Breast epithelium (tissue), 3 donors: Measurements from ENCODE around the gene SYT1.

Experiments
- POLR2A ChIP-seq: fragments of 450-650 bp; IDR thresholded peaks from one replicate; pipeline ENCODE4 v1.6.1; 2016; ENCODE audit warnings: antibody characterized with exemption, mild to moderate bottlenecking, moderate library complexity
- TF ChIP-seq, protein P1 (sequence below), 3 donors: fragments of 450-650 bp; IDR thresholded peaks; one replicate each; pipeline ENCODE4 v1.5.1; 2016 to 2017; ENCODE audit warnings: antibody characterized with exemption in 3 of 3, mild to moderate bottlenecking in 3 of 3, moderate library complexity in 3 of 3

DNA sequence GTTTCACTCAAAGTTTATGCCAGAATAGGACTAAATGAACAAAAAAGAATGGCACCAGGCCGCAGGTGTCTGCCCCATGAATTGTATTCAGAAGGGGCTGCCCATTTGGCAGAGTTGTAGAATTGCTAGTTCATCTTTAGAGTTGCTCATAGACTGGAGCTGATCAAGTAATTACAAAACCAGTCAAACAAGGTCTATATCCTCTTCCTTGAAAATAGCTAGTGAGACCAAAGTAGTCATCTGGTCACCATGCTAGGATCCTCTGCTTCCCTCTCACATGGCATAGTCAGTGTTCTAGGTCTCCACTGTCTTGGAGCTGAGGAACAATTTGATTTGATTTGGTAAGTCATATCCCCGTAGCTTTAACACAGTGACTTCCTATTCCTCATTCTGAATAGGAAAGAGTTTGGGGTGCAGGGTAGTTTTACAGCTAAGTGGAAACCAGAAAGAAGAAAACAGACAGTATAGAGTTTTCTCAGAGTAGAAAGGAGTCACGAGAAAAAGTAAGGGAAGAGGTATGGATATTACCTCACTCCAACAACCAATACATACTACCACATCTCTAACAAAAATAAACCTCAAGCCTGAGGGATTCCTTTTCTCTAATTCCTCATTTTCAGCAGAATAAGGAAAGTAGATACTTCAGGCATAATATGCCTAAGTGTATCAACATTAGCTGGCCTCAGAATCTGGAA lies 574.1 kb downstream of the SYT1 start:
- TF ChIP-seq, protein P1, sequence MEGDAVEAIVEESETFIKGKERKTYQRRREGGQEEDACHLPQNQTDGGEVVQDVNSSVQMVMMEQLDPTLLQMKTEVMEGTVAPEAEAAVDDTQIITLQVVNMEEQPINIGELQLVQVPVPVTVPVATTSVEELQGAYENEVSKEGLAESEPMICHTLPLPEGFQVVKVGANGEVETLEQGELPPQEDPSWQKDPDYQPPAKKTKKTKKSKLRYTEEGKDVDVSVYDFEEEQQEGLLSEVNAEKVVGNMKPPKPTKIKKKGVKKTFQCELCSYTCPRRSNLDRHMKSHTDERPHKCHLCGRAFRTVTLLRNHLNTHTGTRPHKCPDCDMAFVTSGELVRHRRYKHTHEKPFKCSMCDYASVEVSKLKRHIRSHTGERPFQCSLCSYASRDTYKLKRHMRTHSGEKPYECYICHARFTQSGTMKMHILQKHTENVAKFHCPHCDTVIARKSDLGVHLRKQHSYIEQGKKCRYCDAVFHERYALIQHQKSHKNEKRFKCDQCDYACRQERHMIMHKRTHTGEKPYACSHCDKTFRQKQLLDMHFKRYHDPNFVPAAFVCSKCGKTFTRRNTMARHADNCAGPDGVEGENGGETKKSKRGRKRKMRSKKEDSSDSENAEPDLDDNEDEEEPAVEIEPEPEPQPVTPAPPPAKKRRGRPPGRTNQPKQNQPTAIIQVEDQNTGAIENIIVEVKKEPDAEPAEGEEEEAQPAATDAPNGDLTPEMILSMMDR (IDR thresholded peaks at IDR 0.05) = no peak
- TF ChIP-seq POLR2A = no peak
